ENCODE data around the gene KIF22.

KIF22 gene

GRCh38 chr16:29794231-29794710 lies 3.7 kb downstream of the KIF22 start:
- no peak for DNase-seq (ENCODE audit: low read depth in 1 of 2, low spot score in 1 of 2)

GRCh38 chr16:29802416-29802935 lies 11.9 kb downstream of the KIF22 start:
- no peak for DNase-seq (ENCODE audit: low read depth in 1 of 2, low spot score in 1 of 2)

GRCh38 chr16:29804020-29804419 lies 13.5 kb downstream of the KIF22 start:
- DNase-seq (ENCODE audit: low read depth in 1 of 2, low spot score in 1 of 2): no peak

- no peak for DNase-seq (ENCODE audit: low read depth in 1 of 2, low spot score in 1 of 2)
Observed at GRCh38 chr16:29804455-29805231, 14.1 kb downstream of the KIF22 start.

- peak; percentile 95 to 96 for DNase-seq (ENCODE audit: low read depth in 1 of 2, low spot score in 1 of 2)
Observed at GRCh38 chr16:29805232-29806098, 14.9 kb downstream of the KIF22 start.

- peak in 1 of 2 donors; percentile 68 for DNase-seq (ENCODE audit: low read depth in 1 of 2, low spot score in 1 of 2)
Observed at GRCh38 chr16:29806099-29806579, 15.6 kb downstream of the KIF22 start, which contains the start of gene MAZ. Gene MAZ, plus strand, starts transcription at chr16:29806529. Its CDS starts 173 bp downstream, at chr16:29806702.

- DNase-seq (ENCODE audit: low read depth in 1 of 2, low spot score in 1 of 2): peak in 1 of 2 donors; percentile 42
Observed at GRCh38 chr16:29806641-29807425, 16.3 kb downstream of the KIF22 start.

GRCh38 chr16:29807426-29808218 lies 17.1 kb downstream of the KIF22 start:
- DNase-seq (ENCODE audit: low read depth in 1 of 2, low spot score in 1 of 2): peak; percentile 62 to 75

- DNase-seq (ENCODE audit: low read depth in 1 of 2, low spot score in 1 of 2): no peak
Observed at GRCh38 chr16:29808219-29808900, 17.8 kb downstream of the KIF22 start.

GRCh38 chr16:29809031-29809747 lies 18.6 kb downstream of the KIF22 start:
- no peak for DNase-seq (ENCODE audit: low read depth in 1 of 2, low spot score in 1 of 2)

- DNase-seq (ENCODE audit: low read depth in 1 of 2, low spot score in 1 of 2): no peak
Observed at GRCh38 chr16:29809850-29810698, 19.5 kb downstream of the KIF22 start.

- DNase-seq (ENCODE audit: low read depth in 1 of 2, low spot score in 1 of 2): no peak
Observed at GRCh38 chr16:29810699-29811169, 20.2 kb downstream of the KIF22 start.

- peak in 1 of 2 donors; percentile 27 for DNase-seq (ENCODE audit: low read depth in 1 of 2, low spot score in 1 of 2)
Observed at GRCh38 chr16:29811170-29811895, 20.8 kb downstream of the KIF22 start.

- DNase-seq (ENCODE audit: low read depth in 1 of 2, low spot score in 1 of 2): no peak
Observed at GRCh38 chr16:29811896-29812665, 21.5 kb downstream of the KIF22 start, which contains the start of gene PRRT2. Gene PRRT2, plus strand, starts transcription at chr16:29812193. Its CDS starts 862 bp downstream, at chr16:29813055.

GRCh38 chr16:29812754-29813643 lies 22.4 kb downstream of the KIF22 start:
- no peak for DNase-seq (ENCODE audit: low read depth in 1 of 2, low spot score in 1 of 2)

Measured in activated T-helper 1 cell treated with anti-CD3 and anti-CD28 coated beads, Interleukin-2, amount 50 U/mL, for 16 hours (primary cell).